Activated B cell treated with CpG ODN at 0.5 μM for 24 hours (primary cell): ENCODE results near the gene RBM48. TPM values are rescaled to one million over a fixed set of nuclear protein-coding genes. Genes with fewer than 3 reads are reported as not detected.

Experiments used
- ATAC-seq: fragments of 200-7000 bp; cut with Tn5 transposase; one replicate; pipeline ENCODE4 v1.10.0; 2021; ENCODE audit warnings: low read depth, mild to moderate bottlenecking, moderate library complexity
- CTCF ChIA-PET: fragments of 350-600 bp; sonication (Branson Sonifier 250); formaldehyde crosslinking; loops from one replicate; lab custom pipeline; 2021; ENCODE audit warnings: antibody characterized with exemption; lab: Charles Lee
- POLR2A ChIA-PET: fragments of 350-600 bp; sonication (Branson Sonifier 250); formaldehyde crosslinking; loops from one replicate; lab custom pipeline; 2021; ENCODE audit warnings: antibody characterized with exemption; lab: Charles Lee
- DNase-seq: peaks from one replicate; pipeline ENCODE4 v3.0.0; 2022
- H3K27ac Mint-ChIP-seq: one replicate; pipeline ENCODE4 v1.8.0; 2020; ENCODE audit warnings: mixed read lengths
- H3K27me3 Mint-ChIP-seq: one replicate; pipeline ENCODE4 v1.8.0; 2021; ENCODE audit warnings: mixed read lengths
- H3K36me3 Mint-ChIP-seq: one replicate; pipeline ENCODE4 v1.8.0; 2021; ENCODE audit warnings: low read depth, mixed read lengths
- H3K4me1 Mint-ChIP-seq: one replicate; pipeline ENCODE4 v1.8.0; 2021; ENCODE audit warnings: mixed read lengths
- H3K4me3 Mint-ChIP-seq: one replicate; pipeline ENCODE4 v1.8.0; 2020; ENCODE audit warnings: mild to moderate bottlenecking, mixed read lengths
- H3K9me3 Mint-ChIP-seq: one replicate; pipeline ENCODE4 v1.8.0; 2020; ENCODE audit warnings: mixed read lengths
- intact Hi-C: fragments of 100-400 bp; cut with micrococcal nuclease; formaldehyde crosslinking; loops from one replicate; pipeline ENCODE4 v1.15.1; 2024
- total RNA-seq: library from RNA; stranded (reverse); gene quantifications from 2 replicates; pipeline ENCODE4 v1.2.3, GENCODE V29; 2022
- TF ChIP-seq, protein P1 (sequence below): fragments of 200-600 bp; IDR thresholded peaks from one replicate; pipeline ENCODE4 v1.8.0; 2022; ENCODE audit warnings: antibody characterized with exemption, mild to moderate bottlenecking

Gene RBM48
- total RNA-seq, 1 donor from 2014 or later, result 24.3 TPM

DNA sequence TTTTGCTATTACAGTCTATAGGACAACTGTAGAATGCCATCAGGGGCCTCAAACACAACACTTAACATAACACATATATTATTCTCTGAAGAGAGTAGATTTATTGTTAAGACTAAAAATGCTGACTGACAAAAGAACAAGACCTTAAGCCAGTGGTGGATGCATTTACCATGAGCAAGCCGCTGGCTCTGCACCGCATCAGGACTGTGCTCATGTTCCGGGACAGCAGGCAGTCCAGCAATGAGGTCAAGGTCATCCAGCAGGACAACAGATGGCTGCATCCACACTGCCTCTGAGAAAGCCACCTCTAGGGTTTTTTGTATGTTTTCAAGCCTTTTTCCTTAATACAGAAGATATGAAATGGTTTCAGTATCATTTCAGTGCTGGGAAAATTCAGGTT lies 24.0 kb upstream of the RBM48 start:
- CTCF ChIA-PET, result no interaction called here
- DNase-seq (no peak), ATAC-seq (no peak)
- TF ChIP-seq, protein P1, sequence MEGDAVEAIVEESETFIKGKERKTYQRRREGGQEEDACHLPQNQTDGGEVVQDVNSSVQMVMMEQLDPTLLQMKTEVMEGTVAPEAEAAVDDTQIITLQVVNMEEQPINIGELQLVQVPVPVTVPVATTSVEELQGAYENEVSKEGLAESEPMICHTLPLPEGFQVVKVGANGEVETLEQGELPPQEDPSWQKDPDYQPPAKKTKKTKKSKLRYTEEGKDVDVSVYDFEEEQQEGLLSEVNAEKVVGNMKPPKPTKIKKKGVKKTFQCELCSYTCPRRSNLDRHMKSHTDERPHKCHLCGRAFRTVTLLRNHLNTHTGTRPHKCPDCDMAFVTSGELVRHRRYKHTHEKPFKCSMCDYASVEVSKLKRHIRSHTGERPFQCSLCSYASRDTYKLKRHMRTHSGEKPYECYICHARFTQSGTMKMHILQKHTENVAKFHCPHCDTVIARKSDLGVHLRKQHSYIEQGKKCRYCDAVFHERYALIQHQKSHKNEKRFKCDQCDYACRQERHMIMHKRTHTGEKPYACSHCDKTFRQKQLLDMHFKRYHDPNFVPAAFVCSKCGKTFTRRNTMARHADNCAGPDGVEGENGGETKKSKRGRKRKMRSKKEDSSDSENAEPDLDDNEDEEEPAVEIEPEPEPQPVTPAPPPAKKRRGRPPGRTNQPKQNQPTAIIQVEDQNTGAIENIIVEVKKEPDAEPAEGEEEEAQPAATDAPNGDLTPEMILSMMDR, result no peak
- POLR2A ChIA-PET, result no interaction called here
- H3K4me1 Mint-ChIP-seq, result no peaks in the 10 kb centered on the region
- H3K4me3 Mint-ChIP-seq, result no peak overlapping the region
- H3K27me3 Mint-ChIP-seq, result no peaks in the 10 kb centered on the region
- H3K9me3 Mint-ChIP-seq, result no peaks in the 10 kb centered on the region
- peaks cover 56% of the 10 kb centered on the region for H3K36me3 Mint-ChIP-seq
- no peak overlapping the region for H3K27ac Mint-ChIP-seq
- intact Hi-C loops, result no loop called here

DNA sequence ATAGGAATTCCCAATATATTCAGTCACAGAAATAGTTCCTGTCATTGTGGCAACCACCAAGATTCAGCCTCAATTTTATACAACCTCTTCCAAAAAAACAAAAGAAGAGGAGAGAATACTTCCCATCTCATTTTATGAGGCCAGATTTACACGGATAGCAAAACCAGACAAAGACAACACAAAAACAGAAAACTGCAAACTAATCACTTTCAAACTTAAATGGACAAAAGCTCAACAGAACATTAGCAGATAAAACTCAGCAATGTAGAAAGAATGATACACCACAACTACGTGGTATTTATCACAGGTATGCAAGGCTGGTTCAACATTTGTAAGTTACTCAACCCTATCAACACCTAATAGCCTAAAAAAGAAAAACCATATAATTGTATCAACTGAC lies 22.2 kb upstream of the RBM48 start:
- Mint-ChIP-seq H3K27ac (no peak overlapping the region), H3K4me1 (no peaks in the 10 kb centered on the region), H3K4me3 (no peak overlapping the region), H3K27me3 (no peaks in the 10 kb centered on the region), H3K36me3 (peaks cover 44% of the 10 kb centered on the region), H3K9me3 (no peaks in the 10 kb centered on the region)
- no peak for DNase-seq
- ChIA-PET CTCF (no interaction called here), POLR2A (no interaction called here)
- TF ChIP-seq, protein P1, result no peak
- no peak for ATAC-seq
- intact Hi-C loops, result no loop called here

DNA sequence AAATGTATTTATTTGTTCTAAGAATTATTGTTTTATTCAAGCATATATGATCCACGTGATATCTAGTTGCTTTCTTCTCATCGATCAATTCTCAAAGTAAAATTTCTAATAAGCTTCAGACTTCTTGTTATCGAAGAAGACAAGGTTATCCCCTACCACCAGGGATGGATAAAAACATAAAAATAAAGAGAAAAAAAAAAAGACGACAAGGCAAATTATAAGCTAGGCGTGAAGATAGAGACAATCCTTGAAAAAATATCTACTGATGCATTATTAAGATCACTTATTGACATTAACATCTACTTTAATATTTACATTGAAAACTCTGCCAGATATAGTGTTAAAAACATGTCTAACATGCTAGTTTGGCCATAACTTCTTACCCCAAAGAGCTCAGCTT lies 19.6 kb upstream of the RBM48 start:
- POLR2A ChIA-PET, result no interaction called here
- CTCF ChIA-PET, result no interaction called here
- intact Hi-C loops, result no loop called here
- no peaks in the 10 kb centered on the region for H3K4me1 Mint-ChIP-seq
- no peak for ATAC-seq
- no peaks in the 10 kb centered on the region for H3K9me3 Mint-ChIP-seq
- H3K27ac Mint-ChIP-seq, result no peak overlapping the region
- H3K4me3 Mint-ChIP-seq, result no peak overlapping the region
- H3K36me3 Mint-ChIP-seq, result peaks cover 42% of the 10 kb centered on the region
- H3K27me3 Mint-ChIP-seq, result no peaks in the 10 kb centered on the region
- TF ChIP-seq, protein P1, result no peak
- DNase-seq, result no peak

DNA sequence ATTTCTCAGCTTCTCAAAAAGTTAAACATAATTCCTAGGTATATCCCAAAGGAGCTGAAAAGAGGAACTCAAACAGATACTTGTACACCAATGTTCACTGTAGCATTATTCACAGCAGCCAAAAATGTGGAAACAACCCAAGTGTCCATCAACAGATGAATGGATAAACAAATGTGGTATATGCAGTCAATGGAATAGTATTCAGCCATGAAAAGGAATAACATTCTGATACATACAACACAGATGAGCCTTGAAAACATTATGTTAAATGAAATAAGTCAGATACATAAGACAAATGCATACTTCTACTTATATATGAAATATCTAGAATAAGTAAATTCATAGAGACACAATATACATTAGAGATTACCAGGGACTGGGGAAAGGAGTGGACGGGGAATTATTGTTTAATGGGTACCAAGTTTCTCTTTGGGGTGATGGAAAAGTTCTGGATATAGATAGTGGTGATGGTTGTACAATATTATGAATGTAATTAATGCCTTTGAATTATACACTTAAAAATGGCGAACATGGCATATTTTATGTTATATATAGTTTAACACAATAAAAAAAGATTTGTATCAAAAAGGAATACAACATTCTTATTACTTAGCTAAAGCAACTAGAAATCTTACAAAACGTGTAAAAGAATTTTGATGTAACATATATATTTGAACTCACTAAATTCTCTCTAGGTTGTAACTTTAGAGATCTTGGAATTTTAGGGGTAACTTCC lies 15.3 kb upstream of the RBM48 start:
- Mint-ChIP-seq H3K4me1 (no peaks in the 10 kb centered on the region), H3K9me3 (no peaks in the 10 kb centered on the region), H3K36me3 (peaks cover 50% of the 10 kb centered on the region), H3K27ac (no peak overlapping the region), H3K27me3 (no peaks in the 10 kb centered on the region), H3K4me3 (no peak overlapping the region)
- ATAC-seq (no peak), DNase-seq (no peak)
- POLR2A ChIA-PET, result no interaction called here
- intact Hi-C loops, result no loop called here
- CTCF ChIA-PET, result no interaction called here
- TF ChIP-seq, protein P1, result no peak

DNA sequence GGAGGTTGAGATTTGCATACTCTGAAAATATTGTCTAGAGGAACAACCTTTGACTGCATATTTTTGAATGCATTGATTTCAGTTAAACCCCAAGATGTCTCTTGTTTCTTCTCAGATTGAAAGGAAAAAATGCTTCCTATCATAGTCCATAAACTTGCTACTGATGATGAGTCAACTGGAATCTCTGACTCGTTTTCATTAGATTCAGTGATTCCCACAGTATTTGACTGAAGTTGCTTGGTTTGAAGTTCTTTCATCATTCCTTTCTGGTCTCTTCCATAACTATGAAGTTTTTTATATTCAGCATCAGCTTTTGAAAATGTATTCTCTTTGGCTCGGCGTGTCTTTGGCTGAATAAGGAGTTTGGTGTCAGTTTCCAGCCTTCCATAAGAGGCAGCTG lies 11.0 kb upstream of the RBM48 start:
- intact Hi-C loops, result no loop called here
- H3K27me3 Mint-ChIP-seq, result no peaks in the 10 kb centered on the region
- TF ChIP-seq, protein P1, result no peak
- no peak overlapping the region for H3K4me3 Mint-ChIP-seq
- H3K4me1 Mint-ChIP-seq, result no peaks in the 10 kb centered on the region
- H3K27ac Mint-ChIP-seq, result no peak overlapping the region
- POLR2A ChIA-PET, result no interaction called here
- H3K9me3 Mint-ChIP-seq, result no peaks in the 10 kb centered on the region
- peaks cover 47% of the 10 kb centered on the region for H3K36me3 Mint-ChIP-seq
- no peak for ATAC-seq
- DNase-seq, result no peak
- CTCF ChIA-PET, result interaction anchor here (1.2 kb wide), 1 partner anchor 11 kb away, joined by 3 read pairs; the partner anchor contains the start of genes PEX1 and RBM48
